ENCODE results near the gene CCDC24.

DNA sequence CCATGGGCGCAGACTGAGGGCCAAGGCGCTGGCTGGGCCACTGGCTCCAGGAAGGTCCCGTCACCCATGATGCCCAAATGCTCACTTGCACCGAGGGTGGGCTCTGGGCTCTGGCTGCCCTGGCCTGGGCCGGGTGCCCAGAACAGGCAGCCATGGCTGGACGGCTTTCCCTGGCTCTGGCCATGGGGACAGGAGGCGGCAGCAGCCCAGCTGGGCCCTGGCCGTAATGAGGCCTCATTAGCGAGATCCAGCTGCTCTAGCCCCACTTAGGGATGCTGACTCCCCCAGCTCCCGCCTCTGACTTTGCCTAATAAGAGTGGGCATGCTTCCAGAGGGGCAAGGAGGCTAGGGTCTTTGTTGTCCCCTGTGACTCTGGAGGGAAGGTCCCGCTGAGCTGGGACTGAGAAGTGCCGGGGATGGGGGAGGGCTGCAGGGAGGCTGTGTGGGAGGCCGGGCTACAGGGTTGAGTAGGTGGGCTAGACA is 28.1 kb downstream of the CCDC24 start:
- TF ChIP-seq, protein P1, sequence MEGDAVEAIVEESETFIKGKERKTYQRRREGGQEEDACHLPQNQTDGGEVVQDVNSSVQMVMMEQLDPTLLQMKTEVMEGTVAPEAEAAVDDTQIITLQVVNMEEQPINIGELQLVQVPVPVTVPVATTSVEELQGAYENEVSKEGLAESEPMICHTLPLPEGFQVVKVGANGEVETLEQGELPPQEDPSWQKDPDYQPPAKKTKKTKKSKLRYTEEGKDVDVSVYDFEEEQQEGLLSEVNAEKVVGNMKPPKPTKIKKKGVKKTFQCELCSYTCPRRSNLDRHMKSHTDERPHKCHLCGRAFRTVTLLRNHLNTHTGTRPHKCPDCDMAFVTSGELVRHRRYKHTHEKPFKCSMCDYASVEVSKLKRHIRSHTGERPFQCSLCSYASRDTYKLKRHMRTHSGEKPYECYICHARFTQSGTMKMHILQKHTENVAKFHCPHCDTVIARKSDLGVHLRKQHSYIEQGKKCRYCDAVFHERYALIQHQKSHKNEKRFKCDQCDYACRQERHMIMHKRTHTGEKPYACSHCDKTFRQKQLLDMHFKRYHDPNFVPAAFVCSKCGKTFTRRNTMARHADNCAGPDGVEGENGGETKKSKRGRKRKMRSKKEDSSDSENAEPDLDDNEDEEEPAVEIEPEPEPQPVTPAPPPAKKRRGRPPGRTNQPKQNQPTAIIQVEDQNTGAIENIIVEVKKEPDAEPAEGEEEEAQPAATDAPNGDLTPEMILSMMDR (IDR thresholded peaks at IDR 0.05), result no peak
- no peak for TF ChIP-seq TCF7L2 (IDR thresholded peaks at IDR 0.05; ENCODE audit: low read depth, low read length)
- TF ChIP-seq, protein P2, sequence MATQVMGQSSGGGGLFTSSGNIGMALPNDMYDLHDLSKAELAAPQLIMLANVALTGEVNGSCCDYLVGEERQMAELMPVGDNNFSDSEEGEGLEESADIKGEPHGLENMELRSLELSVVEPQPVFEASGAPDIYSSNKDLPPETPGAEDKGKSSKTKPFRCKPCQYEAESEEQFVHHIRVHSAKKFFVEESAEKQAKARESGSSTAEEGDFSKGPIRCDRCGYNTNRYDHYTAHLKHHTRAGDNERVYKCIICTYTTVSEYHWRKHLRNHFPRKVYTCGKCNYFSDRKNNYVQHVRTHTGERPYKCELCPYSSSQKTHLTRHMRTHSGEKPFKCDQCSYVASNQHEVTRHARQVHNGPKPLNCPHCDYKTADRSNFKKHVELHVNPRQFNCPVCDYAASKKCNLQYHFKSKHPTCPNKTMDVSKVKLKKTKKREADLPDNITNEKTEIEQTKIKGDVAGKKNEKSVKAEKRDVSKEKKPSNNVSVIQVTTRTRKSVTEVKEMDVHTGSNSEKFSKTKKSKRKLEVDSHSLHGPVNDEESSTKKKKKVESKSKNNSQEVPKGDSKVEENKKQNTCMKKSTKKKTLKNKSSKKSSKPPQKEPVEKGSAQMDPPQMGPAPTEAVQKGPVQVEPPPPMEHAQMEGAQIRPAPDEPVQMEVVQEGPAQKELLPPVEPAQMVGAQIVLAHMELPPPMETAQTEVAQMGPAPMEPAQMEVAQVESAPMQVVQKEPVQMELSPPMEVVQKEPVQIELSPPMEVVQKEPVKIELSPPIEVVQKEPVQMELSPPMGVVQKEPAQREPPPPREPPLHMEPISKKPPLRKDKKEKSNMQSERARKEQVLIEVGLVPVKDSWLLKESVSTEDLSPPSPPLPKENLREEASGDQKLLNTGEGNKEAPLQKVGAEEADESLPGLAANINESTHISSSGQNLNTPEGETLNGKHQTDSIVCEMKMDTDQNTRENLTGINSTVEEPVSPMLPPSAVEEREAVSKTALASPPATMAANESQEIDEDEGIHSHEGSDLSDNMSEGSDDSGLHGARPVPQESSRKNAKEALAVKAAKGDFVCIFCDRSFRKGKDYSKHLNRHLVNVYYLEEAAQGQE (IDR thresholded peaks at IDR 0.05; ENCODE audit: insufficient read depth in 1 of 2, low read depth in 2 of 2, low read length in 1 of 2), result no peak

All from Panc1 (cell line).